Hematopoietic multipotent progenitor cell treated with erythropoietin and hydrocortisone succinate and interleukin-3 and kit ligand, for 4 days (in vitro differentiated cells): ENCODE data around the gene DZANK1.
"Not testable (repeated sequence)": the region's sequence is repeated elsewhere in the genome, so short reads cannot be mapped to it uniquely, and the experiment has no call there.

Source experiments
- DNase-seq: peaks from one replicate; pipeline ENCODE4 v3.0.0-alpha.2; 2015

The DZANK1 gene

GRCh38 chr20:18466894-18467730, at the start of gene DZANK1, which contains the start of gene POLR3F:
Gene DZANK1 (minus strand): TSS chr20:18467030. CDS start chr20:18465358, 1,672 bp downstream.
Gene POLR3F (plus strand): TSS chr20:18467390. CDS start chr20:18467507, 117 bp downstream.
- DNase-seq, result peak; percentile 98

- DNase-seq, result no peak
These were observed 49.1 kb upstream of the DZANK1 start for GRCh38 chr20:18515973-18516372.

- DNase-seq, result no peak
These were observed 47.3 kb upstream of the DZANK1 start for GRCh38 chr20:18514127-18514526.

- peak; percentile 46 for DNase-seq
These were observed 46.4 kb upstream of the DZANK1 start for GRCh38 chr20:18513208-18513607.

- DNase-seq, result peak; percentile 48
These were observed 44.7 kb upstream of the DZANK1 start for GRCh38 chr20:18511571-18511970.

GRCh38 chr20:18507218-18508191, 40.7 kb upstream of the DZANK1 start, which contains the start of gene SEC23B:
Gene SEC23B (plus strand): TSS chr20:18507940. CDS start chr20:18510836, 2,896 bp downstream.
- peak; percentile 99 for DNase-seq

- DNase-seq, result no peak
These were observed 39.9 kb upstream of the DZANK1 start for GRCh38 chr20:18506744-18507143.

GRCh38 chr20:18504479-18505060, 37.7 kb upstream of the DZANK1 start:
- no peak for DNase-seq

- not testable (repeated sequence) for DNase-seq
These were observed 34.8 kb upstream of the DZANK1 start for GRCh38 chr20:18501672-18502071.

GRCh38 chr20:18497603-18498002, 30.8 kb upstream of the DZANK1 start:
- DNase-seq, result no peak

GRCh38 chr20:18496740-18497592, 30.1 kb upstream of the DZANK1 start, which contains the start of gene RBBP9:
Gene RBBP9 (minus strand): TSS chr20:18497225. CDS start chr20:18497167, 58 bp downstream.
- peak; percentile 93 for DNase-seq

GRCh38 chr20:18496042-18496441, 29.2 kb upstream of the DZANK1 start:
- peak; percentile 19 for DNase-seq

- DNase-seq, result no peak
These were observed 21.5 kb upstream of the DZANK1 start for GRCh38 chr20:18488301-18488700.

GRCh38 chr20:18481596-18481995, 14.8 kb upstream of the DZANK1 start:
- no peak for DNase-seq

GRCh38 chr20:18477821-18478220, 11.0 kb upstream of the DZANK1 start:
- DNase-seq, result no peak

- DNase-seq, result no peak
These were observed 10.4 kb upstream of the DZANK1 start for GRCh38 chr20:18477218-18477617.

GRCh38 chr20:18466574-18466893, 296 bp downstream of the DZANK1 start:
- DNase-seq, result no peak

GRCh38 chr20:18465536-18466200, 1.2 kb downstream of the DZANK1 start:
- no peak for DNase-seq

GRCh38 chr20:18456600-18456999, 10.2 kb downstream of the DZANK1 start:
- no peak for DNase-seq

- DNase-seq, result no peak
These were observed 22.9 kb downstream of the DZANK1 start for GRCh38 chr20:18443886-18444285.

- no peak for DNase-seq
These were observed 26.4 kb downstream of the DZANK1 start for GRCh38 chr20:18440403-18440802.
